Smooth muscle cell (in vitro differentiated cells): ENCODE measurements around the gene CTNND2. TPM values are rescaled to one million over a fixed set of nuclear protein-coding genes. Genes with fewer than 3 reads are reported as not detected.
A peak's percentile ranks its signal among the peaks of the same experiment; 100 is the strongest.

Experiments
- DNase-seq: peaks from one replicate; lab custom pipeline; 2025; ENCODE audit not compliant: unreplicated experiment; lab: John Stamatoyannopoulos, UW
- H2AFZ ChIP-seq: fragments of 200-600 bp; sonication (generic); 2 replicates; pipeline ENCODE4 v1.6.0; 2016; ENCODE audit warnings: antibody characterized with exemption, low read depth, mild to moderate bottlenecking
- H3F3A ChIP-seq: fragments of 200-600 bp; sonication (generic); 2 replicates; pipeline ENCODE4 v1.6.0; 2017; ENCODE audit warnings: antibody characterized with exemption, low read depth
- H3K27ac ChIP-seq: fragments of 200-600 bp; sonication (generic); 2 replicates; pipeline ENCODE4 v1.5.1; 2016; ENCODE audit warnings: low read depth, mild to moderate bottlenecking
- H3K27me3 ChIP-seq: fragments of 200-600 bp; sonication (generic); 2 replicates; pipeline ENCODE4 v1.6.1; 2016; ENCODE audit warnings: low read depth, mild to moderate bottlenecking
- H3K36me3 ChIP-seq: fragments of 200-600 bp; sonication (generic); 2 replicates; pipeline ENCODE4 v1.5.1; 2016; ENCODE audit warnings: low read depth
- H3K4me1 ChIP-seq: fragments of 200-600 bp; sonication (generic); 2 replicates; pipeline ENCODE4 v1.5.1; 2016; ENCODE audit warnings: low read depth
- H3K4me2 ChIP-seq: fragments of 200-600 bp; sonication (generic); 2 replicates; pipeline ENCODE4 v1.6.0; 2016; ENCODE audit warnings: mild to moderate bottlenecking
- H3K4me3 ChIP-seq: fragments of 200-600 bp; sonication (generic); 2 replicates; pipeline ENCODE4 v1.5.1; 2016; ENCODE audit warnings: mild to moderate bottlenecking
- H3K79me2 ChIP-seq: fragments of 200-600 bp; sonication (generic); 2 replicates; pipeline ENCODE4 v1.6.0; 2016; ENCODE audit warnings: low read depth, mild to moderate bottlenecking
- H3K9ac ChIP-seq: fragments of 200-600 bp; sonication (generic); 2 replicates; pipeline ENCODE4 v1.6.0; 2016; ENCODE audit warnings: low read depth
- H3K9me3 ChIP-seq: fragments of 200-600 bp; sonication (generic); replicated peaks from 2 replicates; pipeline ENCODE4 v1.5.1; 2016; ENCODE audit warnings: low read depth
- H4K20me1 ChIP-seq: fragments of 200-600 bp; sonication (generic); 2 replicates; pipeline ENCODE4 v1.6.0; 2016; ENCODE audit warnings: low read depth
- WGBS: methylation state at CpG from one replicate; pipeline ENCODE4 v1.1.7; 2016; ENCODE audit warnings: low lambda C conversion rate; 5-methylcytosine and 5-hydroxymethylcytosine counted together
- polyA plus RNA-seq: library from polyadenylated mRNA; unstranded; fragments of >200 nt; fragmentation: Nextera tagmentation; extraction: Ambion mirVana; gene quantifications from 2 replicates; pipeline ENCODE4 v1.2.1, GENCODE V29; 2016
- total RNA-seq: library from RNA; depleted of rRNA; stranded (reverse); fragments of >200 nt; gene quantifications from 2 replicates; pipeline ENCODE4 v1.2.3, GENCODE V29; 2014
- TF ChIP-seq, protein P1 (sequence below): fragments of 200-600 bp; sonication (generic); IDR thresholded peaks from 2 replicates; pipeline ENCODE4 v1.5.1; 2017; ENCODE audit warnings: borderline replicate concordance, mild to moderate bottlenecking, antibody characterized with exemption; ENCODE audit not compliant: insufficient read depth, poor library complexity, severe bottlenecking

CTNND2 gene
- total and polyA plus RNA-seq, 2 experiments from 2014 or later: 2.7 to 5.8 TPM

DNA sequence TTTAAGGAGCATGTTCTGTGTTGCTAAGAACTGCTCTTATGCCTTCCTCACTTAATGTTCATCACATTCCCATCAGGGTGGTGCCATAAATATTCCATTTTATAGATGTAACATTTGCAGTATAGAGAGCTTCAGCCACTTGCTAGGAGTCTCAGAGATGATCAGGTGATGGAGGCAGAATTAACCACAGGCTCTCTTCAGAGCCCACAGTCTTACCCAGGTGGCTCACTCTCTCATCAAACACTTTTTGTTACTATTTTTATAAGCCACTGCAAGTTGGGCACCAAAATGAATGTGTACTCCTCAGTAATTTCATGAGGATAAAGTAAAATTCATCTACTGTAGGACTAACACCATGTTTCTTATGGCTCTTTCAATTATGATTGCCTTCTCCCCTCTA lies 651.7 kb downstream of the CTNND2 start:
- no peak for DNase-seq
- Histone ChIP-seq H3K4me1 (no peaks in the 10 kb centered on the region), H3K27ac (no peak overlapping the region), H3K4me2 (no peak overlapping the region), H3F3A (no peaks in the 10 kb centered on the region), H3K4me3 (no peak overlapping the region), H3K27me3 (no peaks in the 10 kb centered on the region), H3K9ac (no peak overlapping the region), H3K79me2 (no peaks in the 10 kb centered on the region), H3K9me3 (no peaks in the 10 kb centered on the region), H3K36me3 (no peaks in the 10 kb centered on the region), H2AFZ (no peak overlapping the region), H4K20me1 (no peaks in the 10 kb centered on the region)
- TF ChIP-seq, protein P1, sequence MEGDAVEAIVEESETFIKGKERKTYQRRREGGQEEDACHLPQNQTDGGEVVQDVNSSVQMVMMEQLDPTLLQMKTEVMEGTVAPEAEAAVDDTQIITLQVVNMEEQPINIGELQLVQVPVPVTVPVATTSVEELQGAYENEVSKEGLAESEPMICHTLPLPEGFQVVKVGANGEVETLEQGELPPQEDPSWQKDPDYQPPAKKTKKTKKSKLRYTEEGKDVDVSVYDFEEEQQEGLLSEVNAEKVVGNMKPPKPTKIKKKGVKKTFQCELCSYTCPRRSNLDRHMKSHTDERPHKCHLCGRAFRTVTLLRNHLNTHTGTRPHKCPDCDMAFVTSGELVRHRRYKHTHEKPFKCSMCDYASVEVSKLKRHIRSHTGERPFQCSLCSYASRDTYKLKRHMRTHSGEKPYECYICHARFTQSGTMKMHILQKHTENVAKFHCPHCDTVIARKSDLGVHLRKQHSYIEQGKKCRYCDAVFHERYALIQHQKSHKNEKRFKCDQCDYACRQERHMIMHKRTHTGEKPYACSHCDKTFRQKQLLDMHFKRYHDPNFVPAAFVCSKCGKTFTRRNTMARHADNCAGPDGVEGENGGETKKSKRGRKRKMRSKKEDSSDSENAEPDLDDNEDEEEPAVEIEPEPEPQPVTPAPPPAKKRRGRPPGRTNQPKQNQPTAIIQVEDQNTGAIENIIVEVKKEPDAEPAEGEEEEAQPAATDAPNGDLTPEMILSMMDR: no peak

DNA sequence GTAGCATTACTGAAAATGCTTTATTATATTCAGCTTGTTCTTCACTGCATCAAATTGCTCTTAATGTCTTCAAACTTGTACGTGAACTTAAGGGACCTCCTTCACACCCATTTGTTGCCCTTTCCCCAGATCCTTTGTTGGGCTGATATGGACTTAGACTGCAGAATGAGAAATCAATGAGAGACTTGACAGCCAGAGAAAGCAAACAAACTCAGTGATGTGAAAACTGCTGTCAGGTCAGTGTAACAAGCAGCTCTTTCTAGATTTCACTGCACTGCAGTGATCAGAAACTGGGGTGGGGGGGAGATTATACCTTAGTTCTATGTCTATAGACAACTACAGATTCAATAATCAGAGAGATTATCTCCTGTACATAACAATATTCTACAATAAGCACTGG lies 652.2 kb downstream of the CTNND2 start:
- H3K9me3 ChIP-seq: no peaks in the 10 kb centered on the region
- no peaks in the 10 kb centered on the region for H4K20me1 ChIP-seq
- WGBS: 76% methylated on average over 1 of the region's 1 CpG
- H3K36me3 ChIP-seq: no peaks in the 10 kb centered on the region
- no peaks in the 10 kb centered on the region for H3K4me1 ChIP-seq
- H3F3A ChIP-seq: no peaks in the 10 kb centered on the region
- H3K4me3 ChIP-seq: no peak overlapping the region
- H3K4me2 ChIP-seq: no peak overlapping the region
- no peaks in the 10 kb centered on the region for H3K27me3 ChIP-seq
- TF ChIP-seq, protein P1: no peak
- H3K79me2 ChIP-seq: no peaks in the 10 kb centered on the region
- DNase-seq: no peak
- H3K27ac ChIP-seq: no peak overlapping the region
- no peak overlapping the region for H3K9ac ChIP-seq
- no peak overlapping the region for H2AFZ ChIP-seq

DNA sequence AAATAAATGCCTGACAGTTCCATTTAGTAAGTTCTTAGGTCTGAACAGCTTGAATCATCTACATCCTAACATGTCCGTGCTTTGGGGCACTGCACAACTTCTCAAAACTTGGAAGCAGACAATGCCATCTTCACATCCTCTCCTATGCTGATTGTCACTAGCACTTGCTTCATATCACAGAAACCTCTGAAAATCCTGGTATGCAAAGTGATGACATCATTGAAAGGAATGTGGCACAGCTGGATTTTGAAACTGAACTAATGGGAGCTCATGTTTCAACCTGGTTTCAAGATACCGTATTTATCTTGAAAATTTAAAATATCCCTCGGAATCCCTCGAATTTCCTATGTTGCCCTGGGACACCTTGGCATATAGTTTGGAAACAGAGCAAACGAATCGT lies 653.0 kb downstream of the CTNND2 start:
- H3K27me3 ChIP-seq: no peaks in the 10 kb centered on the region
- H3K4me3 ChIP-seq: no peak overlapping the region
- no peaks in the 10 kb centered on the region for H3F3A ChIP-seq
- H3K9me3 ChIP-seq: no peaks in the 10 kb centered on the region
- H3K9ac ChIP-seq: no peak overlapping the region
- H3K4me1 ChIP-seq: no peaks in the 10 kb centered on the region
- H3K36me3 ChIP-seq: no peaks in the 10 kb centered on the region
- DNase-seq: no peak
- peak overlapping the region; percentile 47 for H3K4me2 ChIP-seq
- WGBS: 43% methylated on average over 6 of the region's 6 CpGs
- no peaks in the 10 kb centered on the region for H3K79me2 ChIP-seq
- no peak overlapping the region for H2AFZ ChIP-seq
- TF ChIP-seq, protein P1: no peak
- H3K27ac ChIP-seq: peak overlapping the region; percentile 30
- no peaks in the 10 kb centered on the region for H4K20me1 ChIP-seq

DNA sequence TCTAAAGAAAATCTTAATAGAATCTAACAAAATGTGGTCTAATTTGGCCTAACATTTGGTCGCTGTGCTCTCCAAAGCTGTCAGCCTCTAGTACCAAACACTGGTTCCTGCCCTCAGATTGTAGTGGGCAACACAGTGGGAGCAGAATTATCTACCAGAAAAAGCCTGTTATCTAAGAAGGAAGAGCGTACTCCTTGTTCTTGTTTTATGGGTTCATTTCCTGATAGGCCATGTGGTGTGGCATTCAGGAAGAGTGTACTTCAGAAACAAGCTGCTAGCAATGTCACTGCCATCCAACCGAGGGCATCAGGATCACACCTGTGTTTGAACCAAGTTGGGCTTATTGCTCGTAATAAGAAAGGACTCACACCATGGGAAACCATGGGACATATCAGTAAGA lies 655.3 kb downstream of the CTNND2 start:
- no peak for DNase-seq
- no peaks in the 10 kb centered on the region for H3K4me1 ChIP-seq
- 81% methylated on average over 4 of the region's 4 CpGs for WGBS
- no peaks in the 10 kb centered on the region for H4K20me1 ChIP-seq
- TF ChIP-seq, protein P1: no peak
- no peak overlapping the region for H3K4me2 ChIP-seq
- H3K36me3 ChIP-seq: no peaks in the 10 kb centered on the region
- no peaks in the 10 kb centered on the region for H3K9me3 ChIP-seq
- H3K4me3 ChIP-seq: no peak overlapping the region
- H3K9ac ChIP-seq: no peak overlapping the region
- no peak overlapping the region for H3K27ac ChIP-seq
- H2AFZ ChIP-seq: no peak overlapping the region
- no peaks in the 10 kb centered on the region for H3F3A ChIP-seq
- no peaks in the 10 kb centered on the region for H3K79me2 ChIP-seq
- H3K27me3 ChIP-seq: no peaks in the 10 kb centered on the region
